ENCODE data around the gene SLC26A1.

GRCh38 chr4:1036095-1036494, 42.9 kb upstream of the SLC26A1 start:
- no peak for TF ChIP-seq CTCF (IDR thresholded peaks at IDR 0.05)
- no peak for TF ChIP-seq POLR2A (IDR thresholded peaks at IDR 0.05)

All from lower leg skin (tissue), 3 donors.